GM21737 (cell line): Measurements from ENCODE around the gene IMMP2L.
"Not testable (repeated sequence)": the region's sequence is repeated elsewhere in the genome, so short reads cannot be mapped to it uniquely, and the experiment has no call there.

Experiments used
- ATAC-seq: cut with Tn5 transposase; IDR thresholded peaks from one replicate; pipeline ENCODE4 v1.9.1; 2021; ENCODE audit warnings: mild to moderate bottlenecking, moderate library complexity; ENCODE audit not compliant: unreplicated experiment

IMMP2L gene

GRCh38 chr7:111510584-111511378 lies 51.5 kb downstream of the IMMP2L start:
- no peak for ATAC-seq

- ATAC-seq = no peak
These were observed 52.2 kb downstream of the IMMP2L start for GRCh38 chr7:111510062-111510461.

GRCh38 chr7:111509288-111509687 lies 53.0 kb downstream of the IMMP2L start:
- no peak for ATAC-seq

- ATAC-seq = no peak
These were observed 53.9 kb downstream of the IMMP2L start for GRCh38 chr7:111508387-111508786.

- not testable (repeated sequence) for ATAC-seq
These were observed 56.9 kb downstream of the IMMP2L start for GRCh38 chr7:111505422-111505821.

- ATAC-seq = not testable (repeated sequence)
These were observed 60.5 kb downstream of the IMMP2L start for GRCh38 chr7:111501799-111502198.

GRCh38 chr7:111499027-111499426 lies 63.3 kb downstream of the IMMP2L start:
- no peak for ATAC-seq

GRCh38 chr7:111498391-111499007 lies 63.8 kb downstream of the IMMP2L start:
- no peak for ATAC-seq

- ATAC-seq = no peak
These were observed 67.0 kb downstream of the IMMP2L start for GRCh38 chr7:111495173-111495810.

GRCh38 chr7:111492234-111492633 lies 70.1 kb downstream of the IMMP2L start:
- no peak for ATAC-seq

GRCh38 chr7:111486472-111487142 lies 75.7 kb downstream of the IMMP2L start:
- peak; percentile 65 for ATAC-seq

GRCh38 chr7:111485701-111486380 lies 76.5 kb downstream of the IMMP2L start:
- ATAC-seq = no peak

GRCh38 chr7:111483078-111483477 lies 79.2 kb downstream of the IMMP2L start:
- ATAC-seq = no peak

GRCh38 chr7:111477462-111478225 lies 84.6 kb downstream of the IMMP2L start:
- ATAC-seq = no peak

GRCh38 chr7:111476586-111477293 lies 85.6 kb downstream of the IMMP2L start:
- no peak for ATAC-seq

- ATAC-seq = no peak
These were observed 86.3 kb downstream of the IMMP2L start for GRCh38 chr7:111475959-111476358.

GRCh38 chr7:111475419-111475748 lies 86.9 kb downstream of the IMMP2L start:
- ATAC-seq = no peak

GRCh38 chr7:111474723-111475418 lies 87.4 kb downstream of the IMMP2L start:
- no peak for ATAC-seq
